Esophagus squamous epithelium (tissue), 5 donors: ENCODE measurements around the gene EFS. TPM values are rescaled to one million over a fixed set of nuclear protein-coding genes. Genes with fewer than 3 reads are reported as not detected.

Experiments used
- DNase-seq: peaks from one replicate; lab custom pipeline; 2025; lab: John Stamatoyannopoulos, UW
- H3K27ac ChIP-seq, 4 donors: fragments of 200-600 bp; sonication (generic); one replicate each; pipeline ENCODE4 v1.5.1; 2016 to 2019; ENCODE audit warnings: mild to moderate bottlenecking in 1 of 4
- H3K27me3 ChIP-seq, 4 donors: fragments of 200-600 bp; sonication (generic); 1 replicate in 3 of 4; 2 replicates in 1 of 4; pipeline versions ENCODE4 v1.5.1 to v1.6.0; 2017 to 2021; ENCODE audit warnings: antibody characterized with exemption in 1 of 4
- H3K36me3 ChIP-seq, 3 donors: fragments of 200-600 bp; sonication (generic); one replicate each; pipeline ENCODE4 v1.5.1; 2016 to 2019
- H3K4me1 ChIP-seq, 3 donors: fragments of 200-600 bp; sonication (generic); one replicate each; pipeline ENCODE4 v1.5.1; 2017 to 2019
- H3K4me3 ChIP-seq, 4 donors: fragments of 200-600 bp; sonication (generic); 1 replicate in 3 of 4; 2 replicates in 1 of 4; pipeline ENCODE4 v1.5.1; 2016 to 2019; ENCODE audit warnings: mild to moderate bottlenecking in 2 of 4, moderate library complexity in 1 of 4
- H3K9me3 ChIP-seq, 3 donors: fragments of 200-600 bp; sonication (generic); one replicate each; pipeline ENCODE4 v1.5.1; 2016 to 2019
- POLR2A ChIP-seq, 4 donors: fragments of 450-650 bp; IDR thresholded peaks; one replicate each; pipeline ENCODE4 v1.6.1; 2017; ENCODE audit warnings: antibody characterized with exemption in 4 of 4, mild to moderate bottlenecking in 4 of 4, moderate library complexity in 3 of 4
- WGBS, 2 donors: methylation state at CpG; one replicate each; pipeline ENCODE4 v1.1.5; 2018; 5-methylcytosine and 5-hydroxymethylcytosine counted together
- intact Hi-C: fragments of 100-400 bp; cut with DNase I; formaldehyde crosslinking; loops from one replicate; pipeline ENCODE4 v1.15.0; 2022
- total RNA-seq, 4 donors: library from RNA; depleted of rRNA; stranded (reverse); fragments of >200 nt; gene quantifications; one replicate each; pipeline ENCODE4 v1.1.0, GENCODE V29; 2016
- TF ChIP-seq, protein P1 (sequence below), 6 experiments: fragments of 450-650 bp in 4 of 6; fragments of 200-600 bp in 2 of 6; sonication (generic) in 2 of 6; IDR thresholded peaks; one replicate each; pipeline ENCODE4 v1.5.1; 2016 to 2019; ENCODE audit warnings: antibody characterized with exemption in 6 of 6, mild to moderate bottlenecking in 4 of 6, moderate library complexity in 4 of 6
- donor health status: DM: yes; HTN: yes; CAD: no.

Gene EFS
- total RNA-seq, 4 donors from 2014 or later: 17.8 to 34.4 (median 20.9) TPM

DNA sequence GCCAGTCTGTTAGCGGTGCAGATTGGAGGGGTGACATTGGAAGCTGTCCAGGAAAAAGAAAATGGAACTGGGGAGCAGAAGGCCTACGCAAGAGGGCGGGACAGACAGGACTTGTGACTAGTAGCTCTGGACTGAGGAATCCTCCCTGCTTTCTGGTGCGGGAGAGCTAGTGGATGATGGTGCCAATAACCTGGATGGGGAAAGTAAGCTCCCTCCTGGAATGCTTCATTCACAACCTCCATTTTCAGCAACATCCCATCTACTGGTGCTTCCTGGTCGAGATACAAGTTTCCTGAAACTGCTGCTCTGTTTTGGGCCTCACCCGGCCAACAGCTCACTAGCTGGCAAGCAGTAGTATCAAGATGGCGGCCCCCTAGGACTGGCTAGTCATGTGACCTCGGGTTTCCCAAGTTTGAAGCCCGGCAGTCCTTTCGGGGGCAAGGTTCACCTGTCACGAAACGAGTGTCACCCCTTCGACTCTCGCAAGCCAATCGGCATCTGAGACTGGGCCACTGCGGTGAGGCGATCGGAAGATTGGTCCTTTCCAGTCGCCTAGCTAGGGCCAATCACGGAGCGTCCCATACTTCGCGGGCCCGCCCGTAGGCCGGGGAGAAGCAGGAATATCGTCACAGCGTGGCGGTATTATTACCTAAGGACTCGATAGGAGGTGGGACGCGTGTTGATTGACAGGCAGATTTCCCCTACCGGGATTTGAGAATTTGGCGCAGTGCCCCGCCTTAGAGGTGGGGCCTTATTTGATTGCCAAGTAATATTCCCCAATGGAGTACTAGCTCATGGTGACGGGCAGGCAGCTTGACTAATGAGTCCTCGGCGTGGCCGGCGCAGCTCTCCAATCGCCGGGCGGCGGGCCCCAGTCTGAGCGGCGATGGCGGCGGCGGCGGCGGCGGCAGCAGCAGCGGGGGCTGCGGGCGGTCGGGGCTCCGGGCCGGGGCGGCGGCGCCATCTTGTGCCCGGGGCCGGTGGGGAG, 44.1 kb downstream of the EFS start, which contains the start of gene PABPN1:
TSS of gene PABPN1 (plus strand) at position 874 of the 988 bp plus-strand sequence. CDS start at position 887, 13 bp downstream.
- Histone ChIP-seq H3K4me1 (peaks cover 15 to 37% (median 16%) of the 10 kb centered on the region in 3 donors), H3K4me3 (peak within 1 kb of the TSS; percentile 94 to 99 (median 95)), H3K27me3 (no peaks in the 10 kb centered on the region), H3K27ac (peak within 1 kb of the TSS; percentile 94 to 100 (median 99)), H3K9me3 (no peaks in the 10 kb centered on the region), H3K36me3 (peaks cover 0 to 50% (median 16%) of the 10 kb centered on the region in 3 donors)
- 19 to 35% methylated on average over 7 to 15 of the region's 63 CpGs for WGBS, 2 donors
- TF ChIP-seq POLR2A (IDR thresholded peaks at IDR 0.05): peak in 2 of 4 donors; percentile 4 to 62
- TF ChIP-seq, protein P1, sequence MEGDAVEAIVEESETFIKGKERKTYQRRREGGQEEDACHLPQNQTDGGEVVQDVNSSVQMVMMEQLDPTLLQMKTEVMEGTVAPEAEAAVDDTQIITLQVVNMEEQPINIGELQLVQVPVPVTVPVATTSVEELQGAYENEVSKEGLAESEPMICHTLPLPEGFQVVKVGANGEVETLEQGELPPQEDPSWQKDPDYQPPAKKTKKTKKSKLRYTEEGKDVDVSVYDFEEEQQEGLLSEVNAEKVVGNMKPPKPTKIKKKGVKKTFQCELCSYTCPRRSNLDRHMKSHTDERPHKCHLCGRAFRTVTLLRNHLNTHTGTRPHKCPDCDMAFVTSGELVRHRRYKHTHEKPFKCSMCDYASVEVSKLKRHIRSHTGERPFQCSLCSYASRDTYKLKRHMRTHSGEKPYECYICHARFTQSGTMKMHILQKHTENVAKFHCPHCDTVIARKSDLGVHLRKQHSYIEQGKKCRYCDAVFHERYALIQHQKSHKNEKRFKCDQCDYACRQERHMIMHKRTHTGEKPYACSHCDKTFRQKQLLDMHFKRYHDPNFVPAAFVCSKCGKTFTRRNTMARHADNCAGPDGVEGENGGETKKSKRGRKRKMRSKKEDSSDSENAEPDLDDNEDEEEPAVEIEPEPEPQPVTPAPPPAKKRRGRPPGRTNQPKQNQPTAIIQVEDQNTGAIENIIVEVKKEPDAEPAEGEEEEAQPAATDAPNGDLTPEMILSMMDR (IDR thresholded peaks at IDR 0.05): no peak
- DNase-seq: peak; percentile 97
- intact Hi-C loops: no loop called here

DNA sequence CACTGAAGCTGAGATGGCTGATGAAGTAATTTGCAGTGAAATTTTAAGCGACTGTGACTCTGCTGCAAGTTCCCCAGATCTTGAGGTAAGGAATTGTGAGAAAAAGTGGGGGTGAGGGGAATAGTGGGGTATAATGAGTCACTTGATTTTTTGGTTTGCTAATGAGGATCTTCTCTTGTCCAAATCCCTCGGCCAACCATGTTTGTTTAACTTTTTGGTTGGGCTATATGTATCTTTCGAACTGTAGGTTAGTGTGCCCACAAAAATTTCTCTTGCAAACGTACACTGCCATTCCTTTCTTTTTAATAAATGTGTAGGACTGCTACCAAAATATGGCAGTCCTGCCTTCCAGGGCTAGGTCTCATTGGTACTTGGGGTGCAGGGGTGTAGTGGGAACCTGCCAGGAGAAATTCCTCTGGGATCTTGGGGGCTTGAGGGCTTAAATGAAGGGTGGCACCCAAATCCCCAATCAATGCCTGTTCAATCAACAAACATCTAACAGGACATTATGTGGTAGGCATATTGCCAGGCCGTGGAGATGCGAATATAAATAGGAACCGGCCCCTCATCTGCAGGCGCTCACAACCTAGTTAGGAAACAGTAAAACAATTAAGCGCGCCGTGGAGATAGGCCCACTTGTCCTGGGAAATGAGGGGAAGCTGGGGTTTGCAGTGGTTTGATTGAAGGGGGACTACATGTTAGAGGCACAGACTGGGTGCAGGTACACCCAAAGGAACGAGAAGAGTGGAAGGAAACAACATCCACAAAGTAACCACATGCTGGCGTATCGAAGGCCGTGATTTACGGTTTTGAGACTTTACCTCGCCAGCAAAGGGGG, 45.0 kb downstream of the EFS start:
- intact Hi-C loops: no loop called here
- 89 to 94% methylated on average over 17 of the region's 17 CpGs for WGBS, 2 donors
- Histone ChIP-seq H3K36me3 (peaks cover 0 to 45% (median 15%) of the 10 kb centered on the region in 3 donors), H3K9me3 (no peaks in the 10 kb centered on the region), H3K4me3 (peak overlapping the region in 3 of 4 donors; percentile 40 to 95 (median 95)), H3K27me3 (no peaks in the 10 kb centered on the region), H3K27ac (peak overlapping the region; percentile 94 to 100 (median 98)), H3K4me1 (peaks cover 15 to 37% (median 16%) of the 10 kb centered on the region in 3 donors)
- DNase-seq: no peak
- TF ChIP-seq, protein P1 (IDR thresholded peaks at IDR 0.05): no peak
- no peak for TF ChIP-seq POLR2A (IDR thresholded peaks at IDR 0.05)

DNA sequence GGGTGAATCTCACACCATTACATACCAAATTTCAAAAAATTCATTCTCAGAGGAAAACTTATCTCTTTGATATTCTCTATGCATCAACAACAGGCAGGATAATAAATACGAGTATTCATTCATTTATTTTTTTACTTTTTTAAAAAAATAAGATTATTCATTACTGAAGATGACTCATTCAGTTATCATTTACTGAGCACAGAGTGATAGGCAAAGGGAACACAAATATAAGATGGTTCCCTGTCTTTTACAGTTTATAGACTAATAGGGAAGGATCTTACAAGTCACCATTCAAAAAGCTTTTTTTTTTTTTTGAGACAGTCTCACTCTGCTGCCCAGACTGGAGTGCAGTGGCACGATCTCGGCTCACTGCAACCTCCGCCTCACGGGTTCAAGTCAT, 48.7 kb downstream of the EFS start:
- TF ChIP-seq, protein P1 (IDR thresholded peaks at IDR 0.05): no peak
- no peak for TF ChIP-seq POLR2A (IDR thresholded peaks at IDR 0.05)
- Histone ChIP-seq H3K4me1 (peaks cover 3 to 11% (median 6%) of the 10 kb centered on the region in 3 donors), H3K9me3 (no peaks in the 10 kb centered on the region), H3K4me3 (no peak overlapping the region), H3K36me3 (peaks cover 0 to 52% (median under 1%) of the 10 kb centered on the region in 3 donors), H3K27ac (no peak overlapping the region), H3K27me3 (no peaks in the 10 kb centered on the region)
- intact Hi-C loops: no loop called here
- whole genome bisulfite sequencing, 2 donors: 81 to 90% methylated on average over 5 of the region's 5 CpGs
- no peak for DNase-seq

DNA sequence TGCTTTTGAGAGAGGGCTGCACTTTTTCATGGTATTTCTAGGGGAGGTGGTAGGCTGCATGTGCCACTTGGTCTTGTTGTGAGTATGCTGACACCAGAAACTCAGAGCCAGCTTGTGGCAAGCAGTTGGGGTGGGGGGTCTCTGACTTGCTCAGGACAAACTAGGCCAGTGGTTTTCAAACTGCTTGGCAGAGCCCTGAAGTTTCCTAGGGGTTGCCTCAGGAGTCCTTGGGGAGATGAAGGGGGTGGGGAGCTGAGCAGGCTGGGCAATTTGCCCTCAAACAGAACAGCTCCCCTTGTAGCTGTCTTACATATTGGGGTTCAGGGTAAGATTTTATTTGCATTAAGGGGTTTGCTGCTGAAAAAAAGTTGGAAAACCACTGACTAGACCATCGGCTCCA, 54.4 kb downstream of the EFS start:
- peaks cover 20 to 51% (median 29%) of the 10 kb centered on the region in 3 donors for H3K4me1 ChIP-seq
- TF ChIP-seq, protein P1 (IDR thresholded peaks at IDR 0.05): no peak
- TF ChIP-seq POLR2A (IDR thresholded peaks at IDR 0.05): no peak
- no peak overlapping the region for H3K4me3 ChIP-seq
- WGBS, 2 donors: 83 to 100% methylated on average over 1 of the region's 1 CpG
- intact Hi-C loops: no loop called here
- peaks cover 4 to 69% (median 6%) of the 10 kb centered on the region in 3 donors for H3K36me3 ChIP-seq
- no peak for DNase-seq
- no peak overlapping the region for H3K27ac ChIP-seq
- H3K27me3 ChIP-seq: no peaks in the 10 kb centered on the region
- H3K9me3 ChIP-seq: no peaks in the 10 kb centered on the region
